ENCODE data around the gene LOXL1.
A peak's percentile ranks its signal among the peaks of the same experiment; 100 is the strongest.

LOXL1 gene

GRCh38 chr15:73981761-73982221 lies 55.5 kb downstream of the LOXL1 start:
- DNase-seq: no peak

GRCh38 chr15:73982222-73982962 lies 56.1 kb downstream of the LOXL1 start:
- peak; percentile 18 for DNase-seq

- no peak for DNase-seq
These were observed 57.0 kb downstream of the LOXL1 start for GRCh38 chr15:73983211-73983727.

- DNase-seq: no peak
These were observed 57.5 kb downstream of the LOXL1 start for GRCh38 chr15:73983773-73984172.

GRCh38 chr15:73984208-73984979 lies 58.1 kb downstream of the LOXL1 start:
- no peak for DNase-seq

- DNase-seq: no peak
These were observed 59.0 kb downstream of the LOXL1 start for GRCh38 chr15:73985101-73985873.

- DNase-seq: no peak
These were observed 60.0 kb downstream of the LOXL1 start for GRCh38 chr15:73986055-73986775.

- DNase-seq: no peak
These were observed 60.5 kb downstream of the LOXL1 start for GRCh38 chr15:73986776-73987056.

GRCh38 chr15:73987250-73987649 lies 61.0 kb downstream of the LOXL1 start:
- no peak for DNase-seq

- peak; percentile 11 for DNase-seq
These were observed 61.6 kb downstream of the LOXL1 start for GRCh38 chr15:73987681-73988444.

- DNase-seq: no peak
These were observed 62.2 kb downstream of the LOXL1 start for GRCh38 chr15:73988445-73988969.

- peak; percentile 73 for DNase-seq
These were observed 62.9 kb downstream of the LOXL1 start for GRCh38 chr15:73989001-73989798.

GRCh38 chr15:73990250-73991005 lies 64.2 kb downstream of the LOXL1 start:
- DNase-seq: no peak

GRCh38 chr15:73991260-73991659 lies 65.0 kb downstream of the LOXL1 start:
- no peak for DNase-seq

- peak; percentile 86 for DNase-seq
These were observed 65.7 kb downstream of the LOXL1 start, which contains the start of gene STOML1 for GRCh38 chr15:73991726-73992593. TSS of gene STOML1 (minus strand) at chr15:73992295. CDS start at chr15:73992223, 72 bp downstream.

- no peak for DNase-seq
These were observed 66.3 kb downstream of the LOXL1 start for GRCh38 chr15:73992594-73992898.

GRCh38 chr15:73993211-73993994 lies 67.1 kb downstream of the LOXL1 start:
- DNase-seq: no peak

GRCh38 chr15:73994413-73994883 lies 68.2 kb downstream of the LOXL1 start, which contains the start of gene PML:
TSS of gene PML (plus strand) at chr15:73994716. CDS start at chr15:73994813, 97 bp downstream.
- DNase-seq: peak; percentile 97
